Activated naive CD8-positive, alpha-beta T cell (primary cell): ENCODE results near the gene PRSS27.
"Not testable (repeated sequence)": the region's sequence is repeated elsewhere in the genome, so short reads cannot be mapped to it uniquely, and the experiment has no call there.

ENCODE experiments used
- H3K27ac Mint-ChIP-seq: one replicate; pipeline ENCODE4 v1.8.0; 2021; ENCODE audit warnings: mixed read lengths
- H3K27me3 Mint-ChIP-seq: one replicate; pipeline ENCODE4 v1.8.0; 2021; ENCODE audit warnings: mixed read lengths
- H3K36me3 Mint-ChIP-seq: one replicate; pipeline ENCODE4 v1.8.0; 2021; ENCODE audit warnings: mixed read lengths
- H3K4me1 Mint-ChIP-seq: one replicate; pipeline ENCODE4 v1.8.0; 2021; ENCODE audit warnings: low read depth, mixed read lengths
- H3K4me3 Mint-ChIP-seq: one replicate; pipeline ENCODE4 v1.8.0; 2021; ENCODE audit warnings: mild to moderate bottlenecking, mixed read lengths
- H3K9me3 Mint-ChIP-seq: one replicate; pipeline ENCODE4 v1.8.0; 2021; ENCODE audit warnings: low read depth, mixed read lengths

Gene PRSS27

DNA sequence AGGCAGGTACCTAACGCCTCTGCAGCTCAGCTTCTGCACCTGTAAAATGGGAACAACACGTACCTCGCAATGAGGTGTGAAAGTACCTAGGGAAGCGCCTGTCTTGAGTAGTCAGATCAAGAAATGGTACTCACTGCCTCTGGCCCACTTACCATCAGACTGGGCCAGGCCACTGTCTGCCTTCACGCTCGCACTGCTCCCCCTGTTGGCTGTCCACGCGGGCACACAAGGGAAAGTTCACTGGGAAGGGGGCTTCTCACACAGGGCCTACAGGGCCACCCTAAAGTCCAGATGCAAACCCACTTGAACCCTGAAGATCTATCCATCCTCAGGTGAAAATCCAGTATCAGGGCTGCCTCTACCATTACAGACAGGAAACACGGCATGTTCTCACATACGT, 48.8 kb downstream of the PRSS27 start:
- Mint-ChIP-seq H3K4me3 (peak overlapping the region; percentile 23), H3K4me1 (peaks cover 31% of the 10 kb centered on the region)
- H3K27ac Mint-ChIP-seq, H3K9me3 Mint-ChIP-seq, H3K36me3 Mint-ChIP-seq, H3K27me3 Mint-ChIP-seq: not testable (repeated sequence)

- H3K9me3 Mint-ChIP-seq, H3K27me3 Mint-ChIP-seq, H3K36me3 Mint-ChIP-seq: not testable (repeated sequence)
- H3K4me1 Mint-ChIP-seq = peaks cover 31% of the 10 kb centered on the region
- peak overlapping the region; percentile 54 for H3K27ac Mint-ChIP-seq
- H3K4me3 Mint-ChIP-seq = peak overlapping the region; percentile 70
Observed at GRCh38 chr16:2670017-2670416, 50.0 kb downstream of the PRSS27 start.

- not testable (repeated sequence) for H3K27ac Mint-ChIP-seq, H3K9me3 Mint-ChIP-seq, H3K27me3 Mint-ChIP-seq, H3K36me3 Mint-ChIP-seq
- H3K4me3 Mint-ChIP-seq = peak overlapping the region; percentile 70
- H3K4me1 Mint-ChIP-seq = peaks cover 31% of the 10 kb centered on the region
Observed at GRCh38 chr16:2669587-2669986, 50.4 kb downstream of the PRSS27 start.

DNA sequence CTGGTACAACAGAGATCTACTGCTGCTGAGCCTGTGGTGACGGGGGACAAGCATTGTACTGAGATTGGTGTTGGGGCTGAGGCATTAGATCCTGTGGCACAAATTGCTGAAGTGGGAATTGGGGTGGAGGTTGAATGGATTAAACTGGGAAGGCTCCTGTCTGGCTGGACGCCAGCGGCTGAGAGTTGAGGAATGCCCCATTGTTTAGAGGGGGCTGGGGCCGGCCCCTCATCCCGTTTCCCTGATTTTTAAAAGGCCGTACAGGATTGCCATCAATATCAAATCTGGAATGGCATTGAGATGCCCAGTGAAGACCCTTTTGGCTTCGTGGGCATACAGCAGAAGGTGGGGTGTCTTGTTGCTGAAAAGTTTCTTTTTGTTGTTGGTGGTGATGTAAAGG, 53.4 kb downstream of the PRSS27 start:
- H3K27me3 Mint-ChIP-seq, H3K36me3 Mint-ChIP-seq, H3K27ac Mint-ChIP-seq, H3K9me3 Mint-ChIP-seq, H3K4me3 Mint-ChIP-seq: not testable (repeated sequence)
- peaks cover 36% of the 10 kb centered on the region for H3K4me1 Mint-ChIP-seq

DNA sequence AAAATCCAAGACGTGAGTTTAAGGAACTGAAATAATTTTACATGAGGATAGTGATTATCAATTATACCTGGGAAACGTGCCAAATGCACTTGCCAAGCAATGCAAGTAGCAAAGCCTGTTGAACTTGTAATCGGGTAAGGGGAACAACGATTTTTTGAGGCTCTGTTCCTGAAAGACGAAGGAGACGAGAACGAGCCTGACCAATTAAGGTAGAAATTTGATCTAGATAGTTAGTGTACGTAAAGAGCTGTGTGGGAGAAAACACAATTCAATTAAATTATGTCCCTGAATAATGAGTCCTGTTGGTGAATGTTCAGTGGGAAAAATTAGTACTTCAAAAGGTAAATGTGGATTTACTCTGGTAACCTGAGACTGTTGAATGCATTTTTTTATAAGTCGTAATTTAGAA, 55.4 kb downstream of the PRSS27 start:
- H3K27ac Mint-ChIP-seq = peak overlapping the region; percentile 83
- peaks cover 34% of the 10 kb centered on the region for H3K4me1 Mint-ChIP-seq
- H3K4me3 Mint-ChIP-seq = no peak overlapping the region
- H3K9me3 Mint-ChIP-seq = no peaks in the 10 kb centered on the region
- H3K27me3 Mint-ChIP-seq = no peaks in the 10 kb centered on the region
- peaks cover 4% of the 10 kb centered on the region for H3K36me3 Mint-ChIP-seq

GRCh38 chr16:2663553-2664546, 56.2 kb downstream of the PRSS27 start:
- Mint-ChIP-seq H3K4me3 (peak overlapping the region; percentile 23), H3K27me3 (no peaks in the 10 kb centered on the region), H3K36me3 (peaks cover 4% of the 10 kb centered on the region), H3K9me3 (no peaks in the 10 kb centered on the region), H3K4me1 (peaks cover 32% of the 10 kb centered on the region), H3K27ac (peak overlapping the region; percentile 83)
